Endothelial cell (in vitro differentiated cells): ENCODE results near the gene FBH1. TPM values are rescaled to one million over a fixed set of nuclear protein-coding genes. Genes with fewer than 3 reads are reported as not detected.
"Not testable (repeated sequence)": the region's sequence is repeated elsewhere in the genome, so short reads cannot be mapped to it uniquely, and the experiment has no call there.

ENCODE experiments used
- DNase-seq: peaks from one replicate; pipeline ENCODE4 v3.0.0; 2021; ENCODE audit warnings: low spot score
- H3K27ac Mint-ChIP-seq: one replicate; pipeline ENCODE4 v1.8.0; 2021; ENCODE audit warnings: mixed read lengths, inconsistent platforms; ENCODE audit not compliant: unreplicated experiment
- H3K27me3 Mint-ChIP-seq: one replicate; pipeline ENCODE4 v1.8.0; 2021; ENCODE audit warnings: mild to moderate bottlenecking, moderate library complexity, mixed read lengths, inconsistent platforms; ENCODE audit not compliant: unreplicated experiment
- H3K36me3 Mint-ChIP-seq: one replicate; pipeline ENCODE4 v1.8.0; 2021; ENCODE audit warnings: mild to moderate bottlenecking, low read depth, mixed read lengths, inconsistent platforms; ENCODE audit not compliant: unreplicated experiment
- H3K4me1 Mint-ChIP-seq: one replicate; pipeline ENCODE4 v1.8.0; 2021; ENCODE audit warnings: mild to moderate bottlenecking, mixed read lengths, inconsistent platforms; ENCODE audit not compliant: unreplicated experiment
- H3K4me3 Mint-ChIP-seq: one replicate; pipeline ENCODE4 v1.8.0; 2021; ENCODE audit warnings: mild to moderate bottlenecking, mixed read lengths, inconsistent platforms; ENCODE audit not compliant: unreplicated experiment
- H3K9me3 Mint-ChIP-seq: one replicate; pipeline ENCODE4 v1.8.0; 2021; ENCODE audit warnings: mixed read lengths, inconsistent platforms; ENCODE audit not compliant: unreplicated experiment
- CTCF ChIP-seq: fragments of 200-600 bp; sonication (generic); IDR thresholded peaks from one replicate; pipeline ENCODE4 v1.5.0; 2021; ENCODE audit warnings: antibody characterized with exemption; ENCODE audit not compliant: unreplicated experiment
- total RNA-seq: library from RNA; stranded (reverse); fragmentation: NEBNext Ultra II Directional; extraction: Animal tissue kit (Norgen Biotek cat#: 25700); gene quantifications from one replicate; pipeline ENCODE4 v1.2.1, GENCODE V29; 2021; ENCODE audit not compliant: unreplicated experiment

The FBH1 gene
- total RNA-seq, 1 donor from 2014 or later, result 95.2 TPM

- Mint-ChIP-seq H3K4me1 (no peaks in the 10 kb centered on the region), H3K9me3 (no peaks in the 10 kb centered on the region), H3K36me3 (peaks cover 3% of the 10 kb centered on the region), H3K27ac (no peak overlapping the region), H3K27me3 (no peaks in the 10 kb centered on the region), H3K4me3 (no peak overlapping the region)
- DNase-seq, result no peak
- no peak for TF ChIP-seq CTCF
Observed at GRCh38 chr10:5858811-5859210, 31.2 kb upstream of the FBH1 start.

GRCh38 chr10:5860066-5860465 is 30.0 kb upstream of the FBH1 start:
- H3K27ac Mint-ChIP-seq, result no peak overlapping the region
- DNase-seq, result no peak
- H3K27me3 Mint-ChIP-seq, result no peaks in the 10 kb centered on the region
- no peak for TF ChIP-seq CTCF
- H3K4me3 Mint-ChIP-seq, result no peak overlapping the region
- H3K36me3 Mint-ChIP-seq, result peaks cover 8% of the 10 kb centered on the region
- H3K9me3 Mint-ChIP-seq, result no peaks in the 10 kb centered on the region
- no peaks in the 10 kb centered on the region for H3K4me1 Mint-ChIP-seq

GRCh38 chr10:5862360-5862961 is 27.6 kb upstream of the FBH1 start:
- no peak overlapping the region for H3K27ac Mint-ChIP-seq
- no peak for TF ChIP-seq CTCF

GRCh38 chr10:5862981-5863685 is 26.9 kb upstream of the FBH1 start:
- Mint-ChIP-seq H3K4me1 (peaks cover 13% of the 10 kb centered on the region), H3K36me3 (peaks cover 11% of the 10 kb centered on the region)
- DNase-seq, H3K4me3 Mint-ChIP-seq, H3K9me3 Mint-ChIP-seq, H3K27ac Mint-ChIP-seq, H3K27me3 Mint-ChIP-seq: not testable (repeated sequence)

More at GRCh38 chr10:5862360-5862961, 27.6 kb upstream of the FBH1 start:
- H3K36me3 Mint-ChIP-seq, result peaks cover 8% of the 10 kb centered on the region
- peaks cover 1% of the 10 kb centered on the region for H3K27me3 Mint-ChIP-seq
- no peak for DNase-seq
- H3K4me1 Mint-ChIP-seq, result peaks cover 13% of the 10 kb centered on the region
- no peaks in the 10 kb centered on the region for H3K9me3 Mint-ChIP-seq
- no peak overlapping the region for H3K4me3 Mint-ChIP-seq

GRCh38 chr10:5866451-5867081 is 23.5 kb upstream of the FBH1 start:
- not testable (repeated sequence) for H3K9me3 Mint-ChIP-seq, DNase-seq, H3K4me3 Mint-ChIP-seq, H3K27me3 Mint-ChIP-seq
- Mint-ChIP-seq H3K27ac (peak overlapping the region; percentile 15), H3K36me3 (peaks cover 18% of the 10 kb centered on the region), H3K4me1 (peaks cover 14% of the 10 kb centered on the region)

GRCh38 chr10:5867091-5867615 is 22.9 kb upstream of the FBH1 start:
- H3K27me3 Mint-ChIP-seq, DNase-seq, H3K27ac Mint-ChIP-seq, H3K9me3 Mint-ChIP-seq, H3K4me3 Mint-ChIP-seq: not testable (repeated sequence)
- H3K4me1 Mint-ChIP-seq, result peaks cover 17% of the 10 kb centered on the region
- peaks cover 18% of the 10 kb centered on the region for H3K36me3 Mint-ChIP-seq

GRCh38 chr10:5868383-5868782 is 21.7 kb upstream of the FBH1 start:
- H3K9me3 Mint-ChIP-seq, H3K4me3 Mint-ChIP-seq, DNase-seq, H3K27ac Mint-ChIP-seq, H3K27me3 Mint-ChIP-seq: not testable (repeated sequence)
- Mint-ChIP-seq H3K4me1 (peaks cover 17% of the 10 kb centered on the region), H3K36me3 (peaks cover 18% of the 10 kb centered on the region)
